UCSD-AML1 (cell line): ENCODE results near the gene RTN4R.
A peak's percentile ranks its signal among the peaks of the same experiment; 100 is the strongest.
"Not testable (repeated sequence)": the region's sequence is repeated elsewhere in the genome, so short reads cannot be mapped to it uniquely, and the experiment has no call there.

ENCODE experiments used
- DNase-seq: peaks from one replicate; lab custom pipeline; 2025; ENCODE audit not compliant: unreplicated experiment; lab: John Stamatoyannopoulos, UW

Gene RTN4R

DNA sequence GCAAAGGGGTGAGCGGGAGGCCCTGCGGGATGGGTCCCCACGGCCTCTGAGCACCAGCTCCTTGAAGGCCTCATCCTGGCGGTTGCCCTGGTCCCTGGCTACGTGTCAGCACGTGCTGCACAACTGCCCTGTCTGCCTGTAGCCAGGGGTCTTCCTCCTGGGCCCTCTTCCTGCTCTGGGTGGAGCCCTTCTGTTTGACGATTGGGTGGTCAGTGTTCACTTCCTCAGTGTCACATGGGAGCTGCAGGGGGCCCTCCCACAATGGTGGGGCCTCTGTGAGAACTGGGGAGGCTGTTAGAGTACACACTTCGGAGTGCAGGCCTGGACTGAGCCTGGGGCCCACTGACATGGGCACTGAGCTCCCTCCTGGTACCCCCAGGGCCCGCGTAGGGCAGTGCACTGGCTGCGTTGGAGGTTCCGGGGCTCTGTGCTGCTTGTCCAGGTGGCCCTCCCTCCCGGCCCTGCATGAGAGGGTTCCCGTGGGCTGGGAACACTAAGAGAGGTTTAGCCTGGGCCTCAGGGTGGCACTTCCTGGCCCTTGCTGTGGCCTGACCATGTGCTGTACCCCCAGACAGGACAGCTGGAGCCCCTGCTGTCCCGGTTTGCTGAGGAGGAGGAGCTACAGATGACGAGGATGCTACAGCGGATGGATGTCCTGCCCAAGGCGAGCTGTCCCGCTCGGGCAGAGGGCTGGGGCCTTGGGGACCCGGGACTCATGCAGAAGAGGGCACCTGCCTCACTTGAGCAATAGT, 38.0 kb upstream of the RTN4R start:
- no peak for DNase-seq

- not testable (repeated sequence) for DNase-seq
Observed at GRCh38 chr22:20305230-20305893, 37.2 kb upstream of the RTN4R start.

DNA sequence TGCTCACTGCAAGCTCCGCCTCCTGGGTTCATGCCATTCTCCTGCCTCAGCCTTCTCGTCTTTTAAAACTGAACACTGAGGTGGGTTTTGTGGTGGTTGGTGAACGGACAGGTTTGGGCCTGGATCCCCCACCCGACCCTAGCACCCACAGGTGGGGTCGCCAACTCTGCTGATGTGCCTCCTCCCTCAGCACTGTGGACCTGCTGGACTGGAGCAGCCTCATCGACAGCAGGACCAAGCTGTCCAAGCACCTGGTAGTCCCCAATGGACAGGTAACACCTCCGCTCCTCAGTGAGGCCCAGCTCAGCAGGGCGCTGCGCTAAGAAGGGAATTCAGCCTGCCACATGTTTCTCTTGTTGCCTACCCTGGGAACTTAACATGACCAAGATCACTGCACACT, 36.5 kb upstream of the RTN4R start:
- DNase-seq, result no peak

DNA sequence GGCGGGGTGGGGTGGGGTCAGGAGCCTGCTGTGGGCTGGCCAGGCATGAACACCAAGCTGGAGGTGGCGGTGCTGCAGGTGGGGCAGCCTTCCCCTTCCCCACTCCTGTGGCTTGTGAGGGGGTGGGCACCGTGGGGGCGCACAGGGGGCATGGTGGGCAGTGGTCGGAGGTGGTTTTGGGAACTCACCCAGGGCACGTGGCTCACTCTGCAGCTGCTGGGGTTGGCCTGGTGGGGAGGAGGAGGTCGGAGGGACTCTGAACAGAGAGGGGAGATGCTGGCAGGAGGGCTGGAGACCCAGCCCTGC, 35.1 kb upstream of the RTN4R start:
- DNase-seq, result not testable (repeated sequence)

GRCh38 chr22:20302438-20303228, 34.5 kb upstream of the RTN4R start:
- no peak for DNase-seq

DNA sequence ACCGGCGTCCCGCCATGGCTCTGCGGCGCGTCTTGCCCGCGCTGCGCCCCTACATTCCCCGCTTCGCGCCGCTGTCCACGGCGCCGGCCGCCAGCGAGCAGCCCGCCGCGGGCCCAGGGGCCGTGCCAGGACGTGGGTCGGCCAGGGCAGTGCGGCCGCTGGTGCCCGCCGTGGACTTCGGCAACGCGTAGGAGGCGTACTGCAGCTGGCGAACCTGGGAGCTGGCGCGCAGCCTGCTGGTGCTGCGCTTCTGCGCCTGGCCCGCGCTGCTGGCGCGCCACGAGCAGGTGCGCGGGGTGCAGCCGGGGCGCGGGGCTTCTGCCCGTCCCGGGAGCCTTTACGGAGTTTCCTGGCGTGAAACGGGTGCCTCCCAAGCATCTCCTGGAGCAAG, 31.6 kb upstream of the RTN4R start:
- DNase-seq, result no peak

- peak; percentile 91 for DNase-seq
Observed at GRCh38 chr22:20298803-20299745, 31.0 kb upstream of the RTN4R start.

- DNase-seq, result no peak
Observed at GRCh38 chr22:20298110-20298802, 30.1 kb upstream of the RTN4R start.

DNA sequence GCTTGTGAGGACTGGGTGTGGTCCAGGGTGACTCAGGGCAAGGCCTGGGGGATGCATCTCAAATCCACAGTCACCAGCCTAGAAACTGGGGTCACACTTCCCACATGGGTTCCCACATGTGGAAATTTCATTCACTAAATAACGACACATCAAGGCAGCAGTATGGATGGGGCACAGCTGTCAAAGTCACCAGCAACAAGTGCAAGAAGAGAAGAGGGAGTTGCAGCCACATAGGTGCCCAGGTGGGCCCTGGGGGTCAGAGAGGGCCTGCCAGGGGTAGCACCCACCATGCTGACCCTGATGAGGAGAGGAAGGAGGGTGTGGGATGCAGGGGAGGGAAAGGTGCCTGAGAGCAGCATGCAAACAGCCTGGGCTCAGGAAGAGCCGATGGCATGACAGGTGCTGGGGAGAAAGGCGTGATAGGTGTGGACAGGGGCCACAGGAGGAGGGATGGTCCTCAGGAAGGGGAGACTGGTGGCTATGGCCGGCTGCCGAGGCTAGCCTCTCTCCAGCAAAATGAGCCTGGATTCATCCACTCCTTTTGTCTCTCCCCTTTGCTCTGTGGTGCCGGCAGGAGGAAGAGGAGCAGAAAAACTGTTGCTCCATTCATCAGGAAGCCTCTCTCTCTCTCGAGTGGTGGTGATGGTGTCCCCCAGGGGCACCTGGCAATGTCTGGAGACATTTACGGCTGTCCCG, 29.4 kb upstream of the RTN4R start:
- DNase-seq, result no peak

GRCh38 chr22:20296598-20296997, 28.5 kb upstream of the RTN4R start:
- no peak for DNase-seq

GRCh38 chr22:20295262-20296064, 27.3 kb upstream of the RTN4R start:
- no peak for DNase-seq

- no peak for DNase-seq
Observed at GRCh38 chr22:20292673-20293232, 24.6 kb upstream of the RTN4R start.

DNA sequence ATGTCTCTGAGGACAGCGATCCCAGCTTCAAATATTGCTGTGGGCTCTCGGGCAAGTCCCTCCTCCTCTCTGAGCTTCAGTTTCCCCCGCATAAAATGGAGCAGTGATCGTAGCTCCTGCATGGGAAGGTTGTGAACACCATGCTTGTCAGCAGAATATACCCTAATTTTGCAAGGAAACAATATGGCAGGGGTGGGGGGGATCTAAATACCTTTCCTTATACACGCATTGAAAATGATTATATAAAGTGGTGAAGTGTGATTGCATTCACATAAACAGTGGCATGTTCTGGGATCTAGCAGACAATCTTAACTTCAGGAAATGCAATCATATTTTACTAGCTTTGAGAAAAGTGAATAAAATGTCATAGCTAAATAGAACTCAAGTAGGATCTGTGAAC, 24.0 kb upstream of the RTN4R start:
- no peak for DNase-seq

DNA sequence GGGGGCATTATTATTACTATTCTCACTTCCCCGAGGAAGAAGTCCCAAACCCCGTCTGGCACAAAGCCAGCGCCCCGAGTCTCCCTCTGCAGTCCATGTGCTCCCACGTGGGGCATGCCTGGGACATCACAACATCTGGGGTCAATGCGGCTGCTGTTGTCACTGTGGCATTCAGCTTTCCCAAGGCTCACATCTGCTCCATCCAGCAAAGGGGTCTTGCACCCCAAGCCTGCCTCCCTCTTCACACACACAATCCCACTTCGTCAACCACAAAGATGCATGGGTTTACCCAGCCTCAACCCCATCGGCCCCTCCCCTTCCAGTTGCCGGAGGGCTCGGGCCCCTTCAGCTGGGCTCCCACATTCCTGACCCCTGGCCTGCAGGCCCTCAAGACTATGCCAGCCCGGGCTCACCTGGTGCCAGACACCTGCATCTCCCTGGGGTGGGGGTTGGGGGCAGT, 23.5 kb upstream of the RTN4R start:
- DNase-seq, result no peak

GRCh38 chr22:20291249-20291586, 23.1 kb upstream of the RTN4R start:
- DNase-seq, result no peak

DNA sequence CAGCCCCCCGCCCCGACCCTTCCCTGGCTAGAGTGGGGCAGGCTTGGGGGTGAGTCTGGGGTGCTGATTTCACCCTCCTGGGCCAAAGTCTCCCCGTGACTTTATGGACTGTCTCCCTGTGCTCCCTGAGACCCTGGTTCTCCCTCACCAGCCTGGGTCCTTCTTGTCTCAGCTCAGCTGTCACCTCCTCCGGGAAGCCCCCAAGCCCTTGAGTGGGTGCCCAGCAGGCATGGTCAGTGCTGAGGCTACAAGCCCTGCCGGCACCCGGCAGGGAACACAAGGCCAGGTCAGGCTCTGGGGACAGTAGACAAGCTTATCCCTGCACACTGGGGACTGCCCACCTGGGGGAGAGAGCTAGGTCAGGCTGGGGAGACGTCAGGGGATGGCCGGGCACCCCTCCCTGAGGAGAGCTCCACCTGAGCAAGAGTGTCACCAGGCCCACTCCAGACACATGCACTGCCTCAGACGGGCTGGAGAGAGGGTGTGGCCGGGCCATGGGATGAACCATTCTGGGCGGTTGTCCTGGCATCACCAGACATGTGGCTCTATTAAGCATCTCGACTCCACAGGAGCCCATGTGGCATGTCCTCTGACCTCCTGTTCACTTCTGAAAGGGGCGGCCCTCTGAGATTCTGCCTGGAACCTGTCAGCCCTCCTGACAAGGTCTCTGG, 22.6 kb upstream of the RTN4R start:
- no peak for DNase-seq

DNA sequence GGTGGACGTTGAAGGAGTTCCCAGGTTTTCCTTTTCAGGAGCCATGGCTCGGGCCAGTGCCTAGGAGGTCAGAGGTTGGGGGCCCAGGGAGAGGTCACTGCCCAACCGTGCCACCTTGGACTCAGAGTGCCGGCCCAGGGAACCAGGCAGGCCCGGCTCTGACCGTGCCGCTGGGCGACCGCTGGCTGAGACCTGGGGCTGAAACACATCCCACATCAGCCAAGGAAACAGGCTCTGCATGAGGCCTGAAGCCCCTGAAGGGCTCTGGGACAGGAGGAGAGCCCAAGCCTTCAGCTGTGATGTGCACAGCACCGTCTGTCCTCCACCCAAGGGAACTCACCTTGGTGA, 21.9 kb upstream of the RTN4R start:
- DNase-seq, result no peak
